ENCODE data around the gene SH3GLB1. TPM values are rescaled to one million over a fixed set of nuclear protein-coding genes. Genes with fewer than 3 reads are reported as not detected.

Gene SH3GLB1
- 59.8 and 63.4 TPM in 2 replicates for total RNA-seq

DNA sequence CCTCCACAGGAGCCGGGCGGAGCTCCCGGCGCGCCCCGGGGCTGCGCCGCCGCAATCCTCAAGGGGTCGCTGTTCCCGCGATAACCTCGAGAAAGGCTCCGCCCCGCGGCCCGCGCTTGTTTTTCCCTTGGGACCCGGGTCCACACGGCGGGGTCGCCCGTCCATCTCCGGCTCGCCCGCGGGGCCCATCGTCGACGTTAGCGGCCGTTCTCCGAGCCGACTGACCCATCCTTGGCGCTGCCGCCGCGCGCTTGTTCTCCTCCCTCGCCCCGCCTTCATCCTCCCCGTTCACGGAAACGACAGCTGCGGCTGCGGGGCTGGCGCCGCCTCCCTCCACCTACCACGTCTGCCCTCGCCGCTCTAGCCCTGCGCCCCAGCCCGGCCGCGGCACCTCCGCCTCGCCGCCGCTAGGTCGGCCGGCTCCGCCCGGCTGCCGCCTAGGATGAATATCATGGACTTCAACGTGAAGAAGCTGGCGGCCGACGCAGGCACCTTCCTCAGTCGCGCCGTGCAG, at the start of gene SH3GLB1:
Gene SH3GLB1, plus strand, starts transcription at position 119 of the 514 bp plus-strand sequence. Its CDS starts 324 bp downstream, at position 443.

Other genes starting within 250 kb of the SH3GLB1 start
- gene CLCA1, start 235.6 kb upstream of the SH3GLB1 start, total RNA-seq = not detected in 2 replicates
- gene CLCA4, start 157.5 kb upstream of the SH3GLB1 start, total RNA-seq = not detected in 2 replicates
- gene SELENOF, start 209.6 kb downstream of the SH3GLB1 start, total RNA-seq = 151 and 160 TPM in 2 replicates
- gene HS2ST1, start 210.1 kb downstream of the SH3GLB1 start, total RNA-seq = 13.6 and 14.7 TPM in 2 replicates

All from mammary microvascular endothelial cell (primary cell).